GM12875 (cell line): ENCODE data around the gene PLIN5.

Experiments used
- H3K4me3 ChIP-seq: one replicate; pipeline ENCODE4 v1.5.1; 2011; ENCODE audit warnings: low read depth, low read length, control low read depth
- CTCF ChIP-seq: IDR thresholded peaks from 2 replicates; pipeline ENCODE4 v1.5.1; 2011; ENCODE audit warnings: low read depth, mild to moderate bottlenecking, control low read depth, inconsistent platforms, low read length, moderate library complexity, borderline replicate concordance; ENCODE audit not compliant: insufficient read depth

PLIN5 gene

GRCh38 chr19:4493104-4493928 lies 41.7 kb downstream of the PLIN5 start:
- no peak overlapping the region for H3K4me3 ChIP-seq
- TF ChIP-seq CTCF: no peak

GRCh38 chr19:4492337-4493103 lies 42.5 kb downstream of the PLIN5 start:
- H3K4me3 ChIP-seq: no peak overlapping the region
- TF ChIP-seq CTCF: no peak

- H3K4me3 ChIP-seq: no peak overlapping the region
- TF ChIP-seq CTCF: no peak
Observed at GRCh38 chr19:4491446-4491845, 43.6 kb downstream of the PLIN5 start.

GRCh38 chr19:4488496-4488895 lies 46.5 kb downstream of the PLIN5 start:
- TF ChIP-seq CTCF: no peak
- no peak overlapping the region for H3K4me3 ChIP-seq

GRCh38 chr19:4487572-4487971 lies 47.5 kb downstream of the PLIN5 start:
- no peak for TF ChIP-seq CTCF

GRCh38 chr19:4483385-4483784 lies 51.6 kb downstream of the PLIN5 start:
- TF ChIP-seq CTCF: no peak
- H3K4me3 ChIP-seq: no peak overlapping the region

More at GRCh38 chr19:4487572-4487971, 47.5 kb downstream of the PLIN5 start:
- no peak overlapping the region for H3K4me3 ChIP-seq
